Fibroblast of upper back skin (primary cell): ENCODE results near the gene RABEP2.
"Not testable (repeated sequence)": the region's sequence is repeated elsewhere in the genome, so short reads cannot be mapped to it uniquely, and the experiment has no call there.

Source experiments
- DNase-seq: peaks from one replicate; pipeline ENCODE4 v3.0.0-alpha.2; 2013

RABEP2 gene

DNA sequence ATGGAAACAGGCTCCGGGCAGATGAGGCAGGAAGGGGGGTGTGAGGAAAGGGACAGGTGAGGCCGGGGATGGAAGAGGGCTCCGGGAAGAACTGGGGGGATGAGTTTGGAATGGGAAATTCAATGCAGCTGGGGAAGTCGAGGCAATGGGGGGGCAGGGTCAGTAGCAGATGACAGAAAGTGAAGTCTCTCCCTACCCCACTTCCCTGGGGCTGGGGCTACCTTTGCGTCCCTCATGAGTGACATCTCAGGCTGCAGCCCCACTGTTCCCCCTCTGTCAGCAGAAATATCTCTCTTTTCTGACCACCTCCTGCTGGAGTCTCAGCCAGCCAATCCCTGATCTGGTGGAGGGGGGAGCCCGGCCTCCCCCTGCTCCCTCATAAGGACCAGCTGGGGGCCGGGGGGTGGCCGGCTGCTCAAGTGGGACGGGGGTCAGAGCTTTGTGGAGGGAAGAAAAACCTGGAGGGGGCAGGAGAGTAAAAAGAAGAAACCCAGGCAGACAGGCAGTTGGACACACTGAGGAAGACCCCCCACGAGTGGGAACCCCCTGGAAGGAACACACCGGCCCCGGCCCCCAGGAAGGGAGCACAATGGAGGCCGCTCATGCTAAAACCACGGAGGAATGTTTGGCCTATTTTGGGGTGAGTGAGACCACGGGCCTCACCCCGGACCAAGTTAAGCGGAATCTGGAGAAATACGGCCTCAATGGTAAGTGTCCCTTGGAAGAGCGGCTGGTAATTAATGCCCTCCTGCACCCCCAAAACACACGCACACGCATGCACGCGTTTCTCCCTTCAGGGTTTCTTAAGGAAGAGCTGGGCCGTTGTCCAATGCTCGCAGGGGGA is 46.7 kb downstream of the RABEP2 start, which contains the start of gene ATP2A1:
Gene ATP2A1, plus strand, starts transcription at position 406 of the 844 bp plus-strand sequence. Its CDS starts 184 bp downstream, at position 590.
- DNase-seq, result no peak

GRCh38 chr16:28877655-28878000 is 47.4 kb downstream of the RABEP2 start:
- DNase-seq, result no peak

- DNase-seq, result no peak
Measured at GRCh38 chr16:28876973-28877654, 47.9 kb downstream of the RABEP2 start.

DNA sequence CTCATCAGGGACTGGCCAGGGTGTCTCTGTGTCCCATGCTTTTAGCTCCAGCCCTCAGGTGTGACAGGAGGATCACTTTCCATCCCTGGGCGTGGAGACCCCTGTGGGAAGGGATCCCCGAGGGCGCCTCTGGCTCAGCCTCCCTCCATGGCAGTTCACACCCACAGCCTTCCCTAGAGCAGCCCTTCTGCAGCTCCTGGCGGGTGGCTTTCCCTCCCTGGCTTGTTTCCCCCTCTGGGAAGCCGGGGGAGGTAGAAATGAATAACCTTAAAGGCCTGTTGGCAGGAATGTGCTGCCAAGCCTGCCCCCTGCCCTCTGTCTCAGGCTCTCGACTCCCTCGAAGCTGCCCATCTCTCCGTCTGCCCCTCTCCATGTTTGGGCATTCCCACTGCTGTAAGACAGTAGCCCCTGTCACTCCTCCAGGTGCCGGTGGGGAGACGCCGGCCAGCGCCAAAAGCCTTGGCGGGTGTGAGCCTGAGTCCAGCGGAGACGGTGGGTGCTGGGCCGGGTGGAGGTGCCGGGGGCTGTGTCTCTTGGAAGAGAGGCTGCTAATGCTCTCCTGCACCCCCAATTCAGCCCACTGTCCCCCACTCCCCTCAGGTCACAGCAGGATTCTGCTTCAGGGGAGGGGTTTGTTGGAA is 48.9 kb downstream of the RABEP2 start:
- no peak for DNase-seq

DNA sequence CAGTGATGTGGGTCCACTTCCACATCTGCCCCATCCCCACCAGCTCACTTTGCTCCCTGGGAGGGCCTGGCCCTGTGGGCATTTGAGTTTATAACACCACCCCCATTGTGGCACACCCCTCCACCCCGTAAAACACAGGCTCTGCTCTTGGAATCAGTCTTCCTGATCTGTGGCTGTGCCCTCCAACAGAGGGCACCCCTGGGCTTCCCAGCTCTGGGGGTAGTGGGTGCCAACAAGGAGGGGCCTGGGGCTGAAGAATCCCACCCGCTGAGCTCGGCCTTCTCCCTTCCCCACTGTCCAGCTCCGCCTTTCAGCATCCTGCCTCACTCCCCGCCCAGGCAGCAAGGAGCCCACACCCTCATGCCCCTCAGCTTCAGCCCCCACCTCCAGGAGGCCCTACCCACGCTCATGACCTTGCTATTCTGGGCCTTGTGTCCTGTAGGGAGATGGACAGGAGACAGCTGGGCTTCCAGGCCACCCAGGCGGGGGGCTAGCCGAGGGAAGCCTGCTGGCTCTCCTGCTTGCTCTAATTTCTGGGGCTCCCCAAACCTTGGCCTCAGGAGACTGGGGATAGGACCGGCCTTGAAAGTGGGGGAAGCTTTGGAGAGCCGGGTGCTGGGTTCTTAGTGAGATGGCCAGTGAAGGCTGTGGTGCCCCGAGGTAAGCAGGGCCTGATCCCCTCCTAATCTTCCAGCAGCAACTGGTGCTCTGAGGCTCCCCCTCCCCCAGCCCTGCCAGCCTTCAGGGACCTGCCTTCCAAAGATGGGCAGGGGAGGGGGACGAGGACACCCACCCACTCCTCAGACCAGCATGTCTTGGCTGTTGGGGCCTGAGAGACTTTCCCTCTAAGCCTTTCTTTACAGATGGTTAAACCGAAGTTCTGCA is 49.7 kb downstream of the RABEP2 start:
- no peak for DNase-seq

DNA sequence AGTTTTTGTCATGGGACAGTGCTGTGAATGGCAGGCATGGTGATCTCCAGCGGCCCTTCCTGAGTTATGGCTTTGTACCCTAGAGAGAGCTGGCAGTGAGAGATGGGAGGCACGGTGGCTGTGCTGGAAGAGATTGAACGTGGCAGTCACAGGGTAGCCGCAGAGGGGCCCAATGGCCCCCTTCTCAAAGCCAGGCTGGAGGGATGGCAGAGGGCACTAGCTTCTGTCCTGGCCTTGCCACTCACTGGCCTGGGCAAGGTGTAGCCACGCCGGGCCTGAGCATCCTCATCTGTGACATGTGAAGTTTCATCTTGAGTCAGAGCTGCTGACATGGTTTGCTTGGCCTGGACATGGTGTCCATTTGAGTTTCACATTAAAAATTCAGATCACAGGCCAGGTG is 50.6 kb downstream of the RABEP2 start:
- no peak for DNase-seq

DNA sequence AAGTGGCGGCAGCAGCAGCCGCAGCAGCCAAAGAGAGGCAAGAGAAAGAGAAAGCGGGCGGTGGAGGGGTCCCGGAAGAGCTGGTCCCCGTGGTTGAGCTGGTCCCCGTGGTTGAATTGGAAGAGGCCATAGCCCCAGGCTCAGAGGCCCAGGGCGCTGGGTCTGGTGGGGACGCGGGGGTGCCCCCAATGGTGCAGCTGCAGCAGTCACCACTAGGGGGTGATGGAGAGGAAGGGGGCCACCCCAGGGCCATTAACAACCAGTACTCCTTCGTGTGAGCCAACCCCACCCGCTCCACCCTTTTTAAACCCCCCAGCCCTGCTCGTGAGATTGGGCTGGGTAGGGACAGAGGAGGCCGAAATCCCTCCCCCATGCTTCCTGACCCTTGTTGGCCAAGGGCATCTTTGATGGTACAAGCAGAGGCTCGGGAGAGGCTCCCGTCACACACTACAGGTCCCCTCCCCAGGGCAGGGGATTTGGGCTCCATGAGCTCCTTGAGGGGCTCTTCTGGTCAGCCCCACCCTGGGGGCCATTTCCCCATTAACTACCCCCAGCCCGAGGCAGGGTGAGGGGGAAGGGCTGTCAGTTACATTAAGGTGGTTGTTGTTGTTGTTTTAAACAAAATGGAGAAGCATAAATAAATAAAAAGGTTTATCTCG is 51.4 kb downstream of the RABEP2 start:
- DNase-seq, result no peak

DNA sequence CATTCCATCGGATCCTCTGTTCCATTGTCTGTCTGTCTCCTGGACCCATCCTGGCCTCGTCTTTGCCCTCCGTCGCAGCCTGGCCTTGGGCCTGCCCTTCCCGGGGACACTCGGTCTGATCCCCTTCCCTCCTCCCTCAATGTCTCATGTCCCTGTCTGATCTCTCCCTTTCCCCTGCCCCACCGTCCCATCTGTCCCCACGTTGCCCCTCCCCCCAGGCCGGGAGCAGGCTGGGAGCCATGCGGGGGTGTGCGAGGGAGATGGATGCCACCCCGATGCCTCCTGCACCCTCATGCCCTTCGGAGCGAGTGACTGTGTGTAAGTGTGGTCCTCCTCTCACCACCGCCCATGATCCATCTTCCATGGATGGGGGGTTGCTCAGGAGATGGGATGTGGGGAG is 52.1 kb downstream of the RABEP2 start:
- DNase-seq, result no peak

GRCh38 chr16:28869201-28869600 is 55.8 kb downstream of the RABEP2 start:
- no peak for DNase-seq

DNA sequence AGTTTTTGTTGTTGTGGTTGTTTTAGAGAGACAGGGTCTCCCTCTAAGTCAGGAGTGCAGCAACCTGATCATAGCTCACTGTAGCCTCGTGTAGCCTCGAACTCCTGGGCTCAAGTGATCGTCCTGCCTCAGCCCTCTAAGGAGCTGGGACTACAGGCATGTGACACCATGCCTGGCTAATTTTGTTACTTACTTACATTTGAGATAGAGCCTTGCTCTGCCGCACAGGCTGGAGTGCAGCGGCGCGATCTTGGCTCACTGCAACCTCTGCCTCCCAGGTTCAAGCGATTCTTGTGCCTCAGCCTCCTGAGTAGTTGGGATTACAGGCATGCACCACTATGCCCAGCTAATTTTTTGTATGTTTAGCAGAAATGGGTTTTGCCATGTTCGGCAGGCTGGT is 57.4 kb downstream of the RABEP2 start:
- DNase-seq, result not testable (repeated sequence)

DNA sequence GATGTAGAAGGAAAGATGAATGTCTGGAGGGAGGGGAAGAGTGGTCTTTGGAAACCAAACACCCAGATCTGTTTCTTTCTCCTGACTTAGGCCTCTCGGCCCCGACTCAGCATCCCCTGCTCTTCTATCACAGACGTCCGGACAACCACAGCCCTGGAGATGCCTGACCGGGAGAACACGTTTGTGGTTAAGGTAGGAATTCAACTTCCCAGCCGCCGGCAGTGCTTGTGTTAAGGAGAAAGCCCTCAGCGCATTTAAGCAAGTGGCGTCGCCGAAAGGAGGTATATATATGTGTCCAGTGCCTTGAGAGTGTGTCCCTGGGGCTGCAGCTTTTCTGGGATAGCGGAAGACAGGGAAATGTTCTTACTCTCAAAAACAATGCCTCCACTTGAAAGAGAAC is 57.8 kb downstream of the RABEP2 start:
- no peak for DNase-seq

GRCh38 chr16:28866454-28866804 is 58.6 kb downstream of the RABEP2 start:
- DNase-seq, result no peak

GRCh38 chr16:28865722-28866453 is 59.1 kb downstream of the RABEP2 start:
- DNase-seq, result no peak

GRCh38 chr16:28865001-28865688 is 59.9 kb downstream of the RABEP2 start:
- DNase-seq, result no peak

- peak; percentile 34 for DNase-seq
Measured at GRCh38 chr16:28863929-28864793, 60.9 kb downstream of the RABEP2 start.

DNA sequence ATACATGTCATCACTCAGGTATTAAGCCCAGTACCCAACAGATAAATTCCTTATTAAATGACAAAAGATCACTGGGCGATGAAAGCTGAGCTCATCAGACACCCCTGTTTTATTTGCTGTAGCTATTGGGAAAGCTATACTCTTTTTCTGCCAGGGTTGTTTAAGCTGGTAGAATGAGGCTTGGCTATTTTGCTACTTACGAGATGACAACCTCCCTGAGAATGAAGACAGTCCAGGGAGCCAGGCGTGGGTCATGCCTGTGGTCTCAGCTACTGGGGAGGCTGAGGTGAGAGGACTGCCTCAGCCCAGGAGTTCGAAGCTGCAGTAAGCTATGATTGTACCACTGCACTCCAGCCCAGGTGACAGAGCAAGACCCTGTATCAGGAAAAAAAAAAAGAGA is 65.7 kb downstream of the RABEP2 start:
- DNase-seq, result no peak

DNA sequence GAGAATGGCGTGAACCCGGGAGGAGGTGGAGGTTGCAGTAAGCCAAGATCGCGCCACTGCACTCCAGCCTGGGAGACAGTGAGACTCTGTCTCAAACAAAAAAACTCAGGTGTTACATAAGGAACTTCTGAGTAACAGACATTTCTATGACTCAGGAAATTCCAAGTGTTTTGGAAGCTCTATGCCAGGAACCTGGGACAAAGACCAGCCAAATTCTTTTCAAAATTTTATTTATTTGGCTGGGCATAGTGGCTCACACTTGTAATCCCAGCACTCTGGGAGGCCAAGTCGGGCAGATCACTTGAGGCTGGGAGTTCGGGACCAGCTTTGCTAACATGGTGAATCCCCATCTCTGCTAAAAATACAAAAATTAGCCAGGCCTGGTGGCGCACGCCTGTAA is 66.6 kb downstream of the RABEP2 start:
- DNase-seq, result no peak
